EH (cell line): ENCODE results near the gene OTOG.

Experiments used
- DNase-seq: peaks from one replicate; pipeline ENCODE4 v3.0.0-alpha.2; 2015; ENCODE audit warnings: low read depth

OTOG gene

GRCh38 chr11:17633987-17634775, 87.1 kb downstream of the OTOG start:
- DNase-seq: no peak

GRCh38 chr11:17634776-17635550, 87.9 kb downstream of the OTOG start:
- DNase-seq: no peak

- no peak for DNase-seq
These were observed 88.5 kb downstream of the OTOG start for GRCh38 chr11:17635551-17635938.

- no peak for DNase-seq
These were observed 89.7 kb downstream of the OTOG start for GRCh38 chr11:17636721-17637120.

GRCh38 chr11:17637901-17638300, 90.8 kb downstream of the OTOG start:
- DNase-seq: no peak

- no peak for DNase-seq
These were observed 91.3 kb downstream of the OTOG start for GRCh38 chr11:17638311-17638710.

GRCh38 chr11:17639091-17639490, 92.0 kb downstream of the OTOG start:
- no peak for DNase-seq

GRCh38 chr11:17639781-17640180, 92.7 kb downstream of the OTOG start:
- DNase-seq: no peak

- DNase-seq: no peak
These were observed 93.6 kb downstream of the OTOG start for GRCh38 chr11:17640493-17641164.

- DNase-seq: no peak
These were observed 94.8 kb downstream of the OTOG start for GRCh38 chr11:17641792-17642350.

GRCh38 chr11:17642370-17642769, 95.3 kb downstream of the OTOG start:
- no peak for DNase-seq

- DNase-seq: no peak
These were observed 95.9 kb downstream of the OTOG start for GRCh38 chr11:17642980-17643379.

GRCh38 chr11:17643506-17644405, 96.7 kb downstream of the OTOG start:
- DNase-seq: no peak

- no peak for DNase-seq
These were observed 98.3 kb downstream of the OTOG start for GRCh38 chr11:17645190-17645970.

GRCh38 chr11:17646451-17647145, 99.5 kb downstream of the OTOG start:
- no peak for DNase-seq

- DNase-seq: no peak
These were observed 101.5 kb downstream of the OTOG start for GRCh38 chr11:17648528-17648927.

- DNase-seq: no peak
These were observed 102.2 kb downstream of the OTOG start for GRCh38 chr11:17649261-17649660.

GRCh38 chr11:17649696-17650095, 102.6 kb downstream of the OTOG start:
- no peak for DNase-seq

GRCh38 chr11:17650127-17650911, 103.3 kb downstream of the OTOG start:
- DNase-seq: peak; percentile 12
